A549 treated with AZD2906 at 1 μM for 4 hours (cell line): ENCODE results near the gene GRIK5. TPM values are rescaled to one million over a fixed set of nuclear protein-coding genes. Genes with fewer than 3 reads are reported as not detected.

ENCODE experiments used
- total RNA-seq: library from RNA; stranded (reverse); fragments of 200-300 nt; extraction: Qiagen RNA extraction; gene quantifications from 5 replicates; pipeline ENCODE4 v1.2.3, GENCODE V29; 2022

The GRIK5 gene, protein sequence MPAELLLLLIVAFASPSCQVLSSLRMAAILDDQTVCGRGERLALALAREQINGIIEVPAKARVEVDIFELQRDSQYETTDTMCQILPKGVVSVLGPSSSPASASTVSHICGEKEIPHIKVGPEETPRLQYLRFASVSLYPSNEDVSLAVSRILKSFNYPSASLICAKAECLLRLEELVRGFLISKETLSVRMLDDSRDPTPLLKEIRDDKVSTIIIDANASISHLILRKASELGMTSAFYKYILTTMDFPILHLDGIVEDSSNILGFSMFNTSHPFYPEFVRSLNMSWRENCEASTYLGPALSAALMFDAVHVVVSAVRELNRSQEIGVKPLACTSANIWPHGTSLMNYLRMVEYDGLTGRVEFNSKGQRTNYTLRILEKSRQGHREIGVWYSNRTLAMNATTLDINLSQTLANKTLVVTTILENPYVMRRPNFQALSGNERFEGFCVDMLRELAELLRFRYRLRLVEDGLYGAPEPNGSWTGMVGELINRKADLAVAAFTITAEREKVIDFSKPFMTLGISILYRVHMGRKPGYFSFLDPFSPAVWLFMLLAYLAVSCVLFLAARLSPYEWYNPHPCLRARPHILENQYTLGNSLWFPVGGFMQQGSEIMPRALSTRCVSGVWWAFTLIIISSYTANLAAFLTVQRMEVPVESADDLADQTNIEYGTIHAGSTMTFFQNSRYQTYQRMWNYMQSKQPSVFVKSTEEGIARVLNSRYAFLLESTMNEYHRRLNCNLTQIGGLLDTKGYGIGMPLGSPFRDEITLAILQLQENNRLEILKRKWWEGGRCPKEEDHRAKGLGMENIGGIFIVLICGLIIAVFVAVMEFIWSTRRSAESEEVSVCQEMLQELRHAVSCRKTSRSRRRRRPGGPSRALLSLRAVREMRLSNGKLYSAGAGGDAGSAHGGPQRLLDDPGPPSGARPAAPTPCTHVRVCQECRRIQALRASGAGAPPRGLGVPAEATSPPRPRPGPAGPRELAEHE
- total RNA-seq, result 0.23 to 0.66 TPM (median 0.42 TPM) in 5 replicates

GRCh38 chr19:42069619-42070351 is at the start of gene GRIK5:
Gene GRIK5, minus strand, starts transcription at chr19:42070206. Its CDS starts 4,436 bp downstream, at chr19:42065770.

DNA sequence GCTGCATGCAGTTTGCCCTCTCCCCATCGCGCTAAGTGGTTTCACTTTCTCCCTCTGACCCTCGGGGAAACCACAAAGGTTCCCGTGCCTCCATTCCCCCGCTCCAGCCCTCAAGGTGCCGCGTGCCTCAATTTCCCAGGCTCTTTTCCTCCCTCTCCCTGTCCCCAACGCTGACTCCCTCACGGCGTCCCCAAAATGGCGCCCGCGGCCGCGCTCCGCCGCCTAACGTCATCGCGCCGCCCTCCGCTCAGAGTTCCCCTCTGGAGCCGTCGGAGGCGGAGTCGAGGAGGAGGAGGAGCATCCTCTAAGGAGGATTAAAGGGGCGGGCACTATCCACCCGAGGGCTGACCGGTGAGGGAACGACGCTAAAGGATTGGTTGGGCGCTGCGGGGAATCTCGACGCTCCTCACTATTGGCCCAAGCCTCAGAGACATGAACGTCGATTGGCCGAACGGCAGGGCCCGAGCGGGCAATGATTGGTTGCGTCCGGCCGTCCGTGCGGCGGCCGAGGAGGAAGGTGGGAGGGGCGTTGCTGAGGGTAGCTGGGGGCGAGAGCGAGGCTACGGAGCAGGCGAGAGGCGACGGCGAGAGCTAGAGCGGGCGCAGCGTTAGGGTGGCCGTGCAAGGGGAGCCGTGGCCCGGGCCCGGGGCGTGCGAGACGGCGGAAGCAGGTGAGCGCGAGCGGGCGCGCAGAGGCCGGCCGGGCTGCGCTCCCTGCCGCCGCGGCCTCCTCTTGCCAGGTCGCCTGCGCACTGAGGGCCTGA is 5.8 kb upstream of the GRIK5 start, which contains the start of gene ZNF574:
Gene ZNF574 (plus strand): TSS at position 551 of the 764 bp plus-strand sequence. CDS start 2,441 bp downstream, outside the sequence.

DNA sequence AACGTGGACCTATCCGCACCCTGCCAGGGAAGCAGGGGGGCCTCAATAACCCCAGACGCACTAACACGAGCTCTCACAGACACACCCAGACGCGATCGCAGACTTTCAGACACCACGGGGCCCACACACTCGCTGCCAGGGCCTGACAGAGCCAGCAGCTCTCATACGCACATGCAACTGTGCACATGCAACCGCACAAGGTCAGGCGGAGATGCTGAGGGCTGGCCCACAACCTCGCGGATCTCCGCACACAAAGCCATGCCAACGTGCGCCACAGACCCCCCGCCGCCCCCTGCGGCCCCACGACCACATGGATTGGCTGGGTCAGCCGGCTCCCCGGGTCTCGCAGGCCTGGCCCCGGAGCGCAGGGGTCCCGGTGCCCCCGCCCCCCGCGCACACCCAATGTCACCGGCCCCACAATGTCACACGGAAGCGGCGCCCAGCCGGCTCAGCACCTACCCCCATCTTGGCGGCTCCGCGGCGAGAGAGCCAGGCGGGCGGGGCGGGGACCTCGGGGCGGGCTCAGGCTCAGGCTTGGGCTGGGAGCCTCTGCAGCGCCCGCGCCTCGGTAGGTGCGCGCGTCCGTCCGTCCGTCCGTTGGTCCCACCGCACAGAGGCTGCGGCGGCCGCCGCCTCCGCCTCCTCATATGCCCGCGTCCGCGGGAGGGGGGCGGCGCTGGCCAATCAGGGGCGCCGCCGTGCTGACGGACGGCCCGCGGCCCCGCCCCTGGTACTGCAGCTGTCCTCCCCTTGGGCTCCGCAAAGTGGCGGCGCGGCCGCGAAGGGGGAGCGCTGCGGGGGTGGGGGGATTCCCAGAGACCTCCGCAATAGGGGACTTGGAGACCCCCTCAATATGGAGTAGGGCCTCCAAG is 76.2 kb downstream of the GRIK5 start, which contains the start of gene ATP1A3:
Gene ATP1A3 (minus strand): TSS at position 619 of the 872 bp plus-strand sequence. CDS start 154 bp downstream, at position 465.

DNA sequence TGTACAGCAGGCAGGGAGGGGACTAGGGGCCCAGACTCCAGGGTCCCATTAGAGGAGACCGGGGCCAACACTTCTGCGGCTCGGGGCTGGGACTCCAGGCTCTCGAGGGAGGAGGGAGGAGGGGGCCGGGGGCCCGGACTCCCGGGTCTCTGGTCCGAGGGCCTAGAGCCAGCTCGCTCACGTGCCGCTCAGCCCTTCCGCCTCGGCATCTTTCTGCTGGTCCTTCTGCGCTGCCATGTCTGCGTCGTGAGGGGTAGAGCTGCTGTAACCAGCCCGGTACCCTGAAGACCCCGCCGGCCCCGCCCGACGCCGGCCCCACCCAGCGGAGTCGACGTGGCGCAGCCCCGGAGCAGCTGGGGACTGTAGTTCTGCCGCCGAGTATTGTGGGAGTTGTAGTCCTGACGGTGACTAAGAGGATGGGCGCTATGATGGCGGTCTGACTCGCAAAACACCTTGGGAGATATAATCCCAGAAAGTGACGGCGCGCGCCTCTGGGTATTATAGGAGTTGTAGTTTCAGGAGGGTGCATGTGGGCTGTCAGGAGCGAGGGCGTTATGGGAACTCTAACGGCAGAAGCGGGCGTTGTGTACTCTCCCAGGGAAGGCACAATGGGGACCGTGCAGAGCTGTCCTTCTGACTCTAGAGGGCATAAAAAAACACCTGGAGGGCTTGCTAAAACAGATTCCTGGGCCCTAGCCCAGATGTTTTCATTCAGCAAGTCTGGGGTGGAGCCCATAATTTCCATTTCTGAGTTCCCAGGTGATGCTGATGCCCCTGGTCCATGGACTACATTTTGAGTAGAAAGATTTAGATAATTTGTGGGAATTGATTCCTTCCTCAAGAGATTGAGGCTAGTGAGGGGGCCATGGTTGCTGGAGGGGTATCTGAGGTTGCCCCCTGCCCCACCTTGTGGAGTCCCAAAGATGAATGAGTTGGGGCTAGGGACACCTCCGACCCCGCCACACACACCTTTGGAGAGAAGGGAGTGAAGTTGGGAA is 110.7 kb downstream of the GRIK5 start, which contains the start of gene RABAC1:
Gene RABAC1 (minus strand): TSS at position 266 of the 998 bp plus-strand sequence. CDS start 29 bp downstream, at position 237.

Other genes with a start within 250 kb of the GRIK5 start
- gene LYPD4, start 225.5 kb downstream of the GRIK5 start, total RNA-seq, result not detected in 5 replicates
- gene DMRTC2, start 225.2 kb downstream of the GRIK5 start, total RNA-seq, result not detected in 5 replicates
- 8,904 to 10,355 TPM (median 9,424 TPM) in 5 replicates for gene RPS19, start 210.0 kb downstream of the GRIK5 start, total RNA-seq
- gene CD79A, start 192.9 kb downstream of the GRIK5 start, total RNA-seq, result 0.80 to 1.3 TPM (median 1.0 TPM) in 5 replicates
- gene ARHGEF1, start 187.0 kb downstream of the GRIK5 start, total RNA-seq, result 77.7 to 113 TPM (median 104 TPM) in 5 replicates
- gene ERFL, start 141.8 kb downstream of the GRIK5 start, total RNA-seq, result 0.22 to 0.37 TPM (median 0.28 TPM) in 5 replicates
- gene RABAC1, start 110.9 kb downstream of the GRIK5 start, total RNA-seq, result 204 to 299 TPM (median 270 TPM) in 5 replicates
- gene ATP1A3, start 76.0 kb downstream of the GRIK5 start, total RNA-seq, result 3.3 to 4.9 TPM (median 4.2 TPM) in 5 replicates
- 30.3 to 40.3 TPM (median 37.8 TPM) in 5 replicates for gene ZNF574, start 6.0 kb upstream of the GRIK5 start, total RNA-seq
- 0.23 to 0.45 TPM (median 0.35 TPM) in 5 replicates for gene POU2F2, start 62.2 kb upstream of the GRIK5 start, total RNA-seq
- gene DEDD2, start 147.5 kb upstream of the GRIK5 start, total RNA-seq, result 49.9 to 75.1 TPM (median 69.0 TPM) in 5 replicates
- gene ZNF526, start 150.1 kb upstream of the GRIK5 start, total RNA-seq, result 18.6 to 21.0 TPM (median 20.2 TPM) in 5 replicates
- 107 to 154 TPM (median 149 TPM) in 5 replicates for gene GSK3A, start 172.4 kb upstream of the GRIK5 start, total RNA-seq
- 103 to 127 TPM (median 117 TPM) in 5 replicates for gene ERF, start 184.9 kb upstream of the GRIK5 start, total RNA-seq
- 41.0 to 51.7 TPM (median 50.3 TPM) in 5 replicates for gene CIC, start 199.0 kb upstream of the GRIK5 start, total RNA-seq
- gene PRR19, start 231.9 kb upstream of the GRIK5 start, total RNA-seq, result 3.6 to 5.2 TPM (median 3.9 TPM) in 5 replicates
- 121 to 152 TPM (median 151 TPM) in 5 replicates for gene PAFAH1B3, start 232.4 kb upstream of the GRIK5 start, total RNA-seq
- gene TMEM145, start 243.1 kb upstream of the GRIK5 start, total RNA-seq, result 3.0 to 4.5 TPM (median 3.3 TPM) in 5 replicates